GM12872 (cell line): ENCODE data around the gene SNX11.

Source experiments
- CTCF ChIP-seq: IDR thresholded peaks from 3 replicates; pipeline ENCODE4 v1.5.1; 2011; ENCODE audit warnings: low read depth, mild to moderate bottlenecking, low read length, moderate library complexity; ENCODE audit not compliant: insufficient read depth

The SNX11 gene

GRCh38 chr17:48107137-48108055 is at the start of gene SNX11:
Gene SNX11, plus strand, starts transcription at chr17:48107766. Its CDS starts 4,278 bp downstream, at chr17:48112044.
- TF ChIP-seq CTCF = 0 out of 3 replicates have a peak, but pooled peaks have one; percentile 9

GRCh38 chr17:48058393-48059124 is 49.0 kb upstream of the SNX11 start:
- no peak for TF ChIP-seq CTCF

GRCh38 chr17:48059125-48059668 is 48.4 kb upstream of the SNX11 start:
- no peak for TF ChIP-seq CTCF

GRCh38 chr17:48060249-48060648 is 47.3 kb upstream of the SNX11 start:
- TF ChIP-seq CTCF = no peak

GRCh38 chr17:48062273-48062672 is 45.3 kb upstream of the SNX11 start:
- no peak for TF ChIP-seq CTCF

- TF ChIP-seq CTCF = no peak
Measured at GRCh38 chr17:48064638-48065037, 42.9 kb upstream of the SNX11 start.

- TF ChIP-seq CTCF = no peak
Measured at GRCh38 chr17:48066192-48066591, 41.4 kb upstream of the SNX11 start.
